ENCODE results near the gene ZNF92. TPM values are rescaled to one million over a fixed set of nuclear protein-coding genes. Genes with fewer than 3 reads are reported as not detected.
"Not testable (repeated sequence)": the region's sequence is repeated elsewhere in the genome, so short reads cannot be mapped to it uniquely, and the experiment has no call there.

ZNF92 gene
- total RNA-seq, 2 experiments from 2014 or later, result 31.2 to 32.1 TPM

GRCh38 chr7:65411249-65411648 is 37.6 kb downstream of the ZNF92 start:
- no peak overlapping the region for H3K4me3 ChIP-seq (ENCODE audit: low read depth, low read length, poor library complexity, severe bottlenecking)
- DNase-seq (ENCODE audit: low spot score), result no peak
- no peaks in the 10 kb centered on the region for H3K79me2 ChIP-seq (ENCODE audit: insufficient read depth, low read depth, low read length)
- H2AFZ ChIP-seq (ENCODE audit: low read length), result no peak overlapping the region
- TF ChIP-seq CTCF (conservative IDR thresholded peaks at IDR 0.05; ENCODE audit: low read length) (no peak), EZH2phosphoT487 (IDR thresholded peaks at IDR 0.05; ENCODE audit: borderline replicate concordance, low read depth, low read length) (no peak)
- no peaks in the 10 kb centered on the region for H3K4me1 ChIP-seq (ENCODE audit: insufficient read depth, low read length, poor library complexity, severe bottlenecking)
- ChIA-PET CTCF (ENCODE audit: unreplicated experiment) (no interaction called here), POLR2A (interaction anchor here (0.7 kb wide), 1 partner anchor 929 kb away, joined by 4 read pairs; no protein-coding TSS in a partner anchor)
- no peaks in the 10 kb centered on the region; the same call in 1 of the 2 replicates for H3K36me3 ChIP-seq (ENCODE audit: insufficient read depth, low read length)
- H3K4me2 ChIP-seq (ENCODE audit: low read length), result no peak overlapping the region
- no TSS peak for BruUV-seq (replicated peaks)
- no peaks in the 10 kb centered on the region for H4K20me1 ChIP-seq (ENCODE audit: insufficient read depth, low read length)
- intact Hi-C loops (cut with micrococcal nuclease; ENCODE audit: unreplicated experiment), result no loop called here
- no peak overlapping the region for H3K27ac ChIP-seq (ENCODE audit: low read depth, low read length, poor library complexity, severe bottlenecking)
- no peaks in the 10 kb centered on the region for H3K9me2 ChIP-seq (ENCODE audit: insufficient read depth, low read length)
- no peaks in the 10 kb centered on the region; the same call in 1 of the 2 replicates for H3K9me3 ChIP-seq (ENCODE audit: low read length)

- DNase-seq (ENCODE audit: low spot score), result no peak
- Histone ChIP-seq H3K4me1 (ENCODE audit: insufficient read depth, low read length, poor library complexity, severe bottlenecking) (no peaks in the 10 kb centered on the region), H3K9me3 (ENCODE audit: low read length) (peaks cover 29% of the 10 kb centered on the region), H3K79me2 (ENCODE audit: insufficient read depth, low read depth, low read length) (no peaks in the 10 kb centered on the region), H3K36me3 (ENCODE audit: insufficient read depth, low read length) (no peaks in the 10 kb centered on the region; the same call in 1 of the 2 replicates), H4K20me1 (ENCODE audit: insufficient read depth, low read length) (no peaks in the 10 kb centered on the region), H3K4me2 (ENCODE audit: low read length) (no peak overlapping the region), H3K9me2 (ENCODE audit: insufficient read depth, low read length) (no peaks in the 10 kb centered on the region), H3K4me3 (ENCODE audit: low read depth, low read length, poor library complexity, severe bottlenecking) (no peak overlapping the region), H2AFZ (ENCODE audit: low read length) (no peak overlapping the region), H3K27ac (ENCODE audit: low read depth, low read length, poor library complexity, severe bottlenecking) (no peak overlapping the region)
- TF ChIP-seq CTCF (conservative IDR thresholded peaks at IDR 0.05; ENCODE audit: low read length), result no peak
- TF ChIP-seq EZH2phosphoT487 (IDR thresholded peaks at IDR 0.05; ENCODE audit: borderline replicate concordance, low read depth, low read length), result no peak
- CTCF ChIA-PET (ENCODE audit: unreplicated experiment), result no interaction called here
- no TSS peak for BruUV-seq (replicated peaks)
- POLR2A ChIA-PET, result no interaction called here
- intact Hi-C loops (cut with micrococcal nuclease; ENCODE audit: unreplicated experiment), result no loop called here
These were observed 49.0 kb downstream of the ZNF92 start for GRCh38 chr7:65422670-65423069.

DNA sequence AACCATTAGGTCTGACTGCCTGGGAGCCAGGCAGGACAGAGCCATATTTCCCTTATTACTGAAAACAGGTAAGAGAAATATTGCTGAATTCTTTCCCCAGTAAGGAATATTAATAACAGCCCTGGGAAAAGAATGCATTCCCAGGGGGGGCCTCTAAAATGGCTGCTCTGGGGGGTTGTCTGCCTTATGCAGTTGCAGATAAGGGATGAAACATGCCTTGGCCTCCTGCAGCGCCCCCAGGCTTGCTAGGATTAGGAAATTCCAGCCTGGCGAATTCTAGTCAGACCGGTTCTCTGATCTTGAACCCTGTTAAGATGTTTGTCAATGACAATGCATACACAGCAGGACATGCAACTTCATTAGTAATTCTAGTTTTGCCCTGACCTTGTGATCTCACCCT is 49.6 kb downstream of the ZNF92 start:
- CTCF ChIA-PET (ENCODE audit: unreplicated experiment); H3K4me1 ChIP-seq (ENCODE audit: insufficient read depth, low read length, poor library complexity, severe bottlenecking); H2AFZ ChIP-seq (ENCODE audit: low read length); H4K20me1 ChIP-seq (ENCODE audit: insufficient read depth, low read length); H3K4me2 ChIP-seq (ENCODE audit: low read length); intact Hi-C loops (cut with micrococcal nuclease; ENCODE audit: unreplicated experiment); H3K9me2 ChIP-seq (ENCODE audit: insufficient read depth, low read length); BruUV-seq (replicated peaks); H3K36me3 ChIP-seq (ENCODE audit: insufficient read depth, low read length); H3K27ac ChIP-seq (ENCODE audit: low read depth, low read length, poor library complexity, severe bottlenecking); POLR2A ChIA-PET; DNase-seq (ENCODE audit: low spot score); H3K4me3 ChIP-seq (ENCODE audit: low read depth, low read length, poor library complexity, severe bottlenecking); H3K79me2 ChIP-seq (ENCODE audit: insufficient read depth, low read depth, low read length): not testable (repeated sequence)
- H3K9me3 ChIP-seq (ENCODE audit: low read length), result peaks cover 29% of the 10 kb centered on the region

All from OCI-LY7 (cell line).